NB4 (cell line): ENCODE measurements around the gene BAIAP2.

Experiments used
- CTCF ChIP-seq: IDR thresholded peaks from one replicate; pipeline ENCODE4 v1.5.1; 2012; ENCODE audit warnings: low read depth, low read length
- MAX ChIP-seq: IDR thresholded peaks from 2 replicates; pipeline ENCODE4 v1.6.1; 2011; ENCODE audit warnings: low read depth, low read length
- POLR2A ChIP-seq: IDR thresholded peaks from 2 replicates; pipeline ENCODE4 v1.6.1; 2011; ENCODE audit warnings: mild to moderate bottlenecking; ENCODE audit not compliant: insufficient read length; ENCODE audit errors: extremely low read depth

GRCh38 chr17:81026266-81027036, 8.5 kb upstream of the BAIAP2 start:
- no peak for TF ChIP-seq POLR2A
- TF ChIP-seq CTCF = no peak
- no peak for TF ChIP-seq MAX
